Esophagus muscularis mucosa (tissue), 4 donors: ENCODE measurements around the gene TRAPPC10. TPM values are rescaled to one million over a fixed set of nuclear protein-coding genes. Genes with fewer than 3 reads are reported as not detected.

Experiments
- DNase-seq: peaks from one replicate; pipeline ENCODE4 v3.0.0-alpha.2; 2017; ENCODE audit errors: extremely low spot score
- H3K27ac ChIP-seq, 4 donors: fragments of 200-600 bp; sonication (generic); replicated peaks in 1 of 4; 1 replicate in 3 of 4; 2 replicates in 1 of 4; pipeline ENCODE4 v1.5.1; 2016 to 2019; ENCODE audit warnings: mild to moderate bottlenecking in 1 of 4
- H3K27me3 ChIP-seq, 4 donors: fragments of 200-600 bp; sonication (generic); one replicate each; pipeline versions ENCODE4 v1.5.1 to v1.6.0; 2016 to 2019
- H3K36me3 ChIP-seq, 4 donors: fragments of 200-600 bp; sonication (generic); one replicate each; pipeline ENCODE4 v1.5.1; 2016 to 2019
- H3K4me1 ChIP-seq, 4 donors: fragments of 200-600 bp; sonication (generic); one replicate each; pipeline ENCODE4 v1.5.1; 2016 to 2019
- H3K4me3 ChIP-seq, 4 donors: fragments of 200-600 bp; sonication (generic); 1 replicate in 2 of 4; 2 replicates in 2 of 4; pipeline ENCODE4 v1.5.1; 2016 to 2019; ENCODE audit warnings: mild to moderate bottlenecking in 4 of 4, moderate library complexity in 1 of 4
- H3K9me3 ChIP-seq, 4 donors: fragments of 200-600 bp; sonication (generic); 1 replicate in 3 of 4; 2 replicates in 1 of 4; pipeline ENCODE4 v1.5.1; 2016 to 2019
- EP300 ChIP-seq: sonication (generic); formaldehyde crosslinking; IDR thresholded peaks from one replicate; pipeline ENCODE4 v1.6.1; 2017; ENCODE audit warnings: antibody characterized with exemption
- POLR2A ChIP-seq: fragments of 450-650 bp; IDR thresholded peaks from one replicate; pipeline ENCODE4 v1.6.1; 2017; ENCODE audit warnings: antibody characterized with exemption, moderate library complexity, mild to moderate bottlenecking, low read depth
- POLR2AphosphoS5 ChIP-seq, 2 donors: sonication (generic); formaldehyde crosslinking; IDR thresholded peaks; one replicate each; pipeline ENCODE4 v1.6.1; 2017; ENCODE audit warnings: antibody characterized with exemption in 2 of 2
- WGBS: methylation state at CpG from one replicate; pipeline ENCODE4 v1.1.5; 2018; 5-methylcytosine and 5-hydroxymethylcytosine counted together
- intact Hi-C: fragments of 100-400 bp; cut with DNase I; formaldehyde crosslinking; loops from one replicate; pipeline ENCODE4 v1.15.1; 2023
- total RNA-seq, 4 donors: library from RNA; depleted of rRNA; stranded (reverse); fragments of >200 nt; gene quantifications; one replicate each; pipeline versions ENCODE4 v1.1.0 to v1.2.1, GENCODE V29; 2016
- TF ChIP-seq, protein P1 (sequence below), 3 experiments: fragments of 200-600 bp in 2 of 3; fragments of 450-650 bp in 1 of 3; sonication (generic) in 2 of 3; IDR thresholded peaks; one replicate each; pipeline ENCODE4 v1.5.1; 2017 to 2019; ENCODE audit warnings: antibody characterized with exemption in 3 of 3, mild to moderate bottlenecking in 2 of 3, moderate library complexity in 1 of 3

TRAPPC10 gene
- total RNA-seq, 4 donors from 2014 or later = 14.5 to 35.2 (median 20.5) TPM

DNA sequence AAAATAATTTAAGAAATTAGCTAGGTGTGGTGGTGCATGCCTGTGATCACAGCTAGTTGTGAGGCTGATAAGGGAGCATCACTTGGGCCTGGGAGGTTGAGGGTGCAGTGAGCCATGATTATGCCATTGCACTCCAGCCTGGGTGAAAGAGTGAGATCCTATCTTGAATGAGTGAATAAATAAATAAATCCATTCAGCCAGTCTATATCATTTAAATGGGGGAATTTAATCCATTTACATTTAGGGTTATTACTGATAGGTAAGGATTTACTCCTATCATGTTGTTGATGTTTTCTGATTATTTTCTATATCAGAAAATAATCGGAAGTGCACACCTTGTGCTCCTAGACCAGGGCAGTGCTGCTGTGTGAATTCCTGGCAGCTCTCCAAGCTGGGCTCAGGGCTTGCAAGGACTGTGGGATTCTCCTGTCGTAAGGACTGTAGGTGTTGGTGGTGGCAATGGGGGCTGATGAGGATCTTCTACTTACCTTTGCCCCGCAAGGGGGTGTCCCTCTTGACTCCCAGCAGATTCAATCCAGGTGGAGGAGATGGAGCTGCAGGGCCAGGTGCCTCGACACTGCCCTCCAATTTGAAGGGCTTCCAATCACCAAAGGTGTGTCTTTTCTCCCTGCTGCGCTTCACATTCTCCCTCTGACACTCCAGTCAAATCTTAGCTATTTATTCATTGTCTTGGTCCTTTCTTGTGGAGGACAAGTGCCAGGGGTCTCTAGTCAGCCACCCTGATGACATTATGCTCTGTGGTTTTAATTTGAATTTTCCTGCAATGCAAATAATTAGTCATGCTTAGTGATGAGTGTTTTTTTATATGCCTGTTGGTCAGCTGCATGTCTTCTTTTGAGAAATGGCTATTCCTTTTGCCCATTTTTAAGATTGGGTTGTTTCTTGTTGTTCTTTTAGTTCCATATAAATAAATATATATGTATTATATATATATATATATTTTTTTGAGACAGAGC, 14.1 kb upstream of the TRAPPC10 start:
- intact Hi-C loops = no loop called here
- TF ChIP-seq POLR2AphosphoS5 (IDR thresholded peaks at IDR 0.05) (no peak), POLR2A (no peak), EP300 (no peak)
- TF ChIP-seq, protein P1, sequence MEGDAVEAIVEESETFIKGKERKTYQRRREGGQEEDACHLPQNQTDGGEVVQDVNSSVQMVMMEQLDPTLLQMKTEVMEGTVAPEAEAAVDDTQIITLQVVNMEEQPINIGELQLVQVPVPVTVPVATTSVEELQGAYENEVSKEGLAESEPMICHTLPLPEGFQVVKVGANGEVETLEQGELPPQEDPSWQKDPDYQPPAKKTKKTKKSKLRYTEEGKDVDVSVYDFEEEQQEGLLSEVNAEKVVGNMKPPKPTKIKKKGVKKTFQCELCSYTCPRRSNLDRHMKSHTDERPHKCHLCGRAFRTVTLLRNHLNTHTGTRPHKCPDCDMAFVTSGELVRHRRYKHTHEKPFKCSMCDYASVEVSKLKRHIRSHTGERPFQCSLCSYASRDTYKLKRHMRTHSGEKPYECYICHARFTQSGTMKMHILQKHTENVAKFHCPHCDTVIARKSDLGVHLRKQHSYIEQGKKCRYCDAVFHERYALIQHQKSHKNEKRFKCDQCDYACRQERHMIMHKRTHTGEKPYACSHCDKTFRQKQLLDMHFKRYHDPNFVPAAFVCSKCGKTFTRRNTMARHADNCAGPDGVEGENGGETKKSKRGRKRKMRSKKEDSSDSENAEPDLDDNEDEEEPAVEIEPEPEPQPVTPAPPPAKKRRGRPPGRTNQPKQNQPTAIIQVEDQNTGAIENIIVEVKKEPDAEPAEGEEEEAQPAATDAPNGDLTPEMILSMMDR (IDR thresholded peaks at IDR 0.05) = no peak
- Histone ChIP-seq H3K27me3 (peaks cover 0 to 26% (median 0%) of the 10 kb centered on the region in 4 donors), H3K9me3 (no peaks in the 10 kb centered on the region), H3K4me1 (no peaks in the 10 kb centered on the region), H3K27ac (no peak overlapping the region), H3K36me3 (no peaks in the 10 kb centered on the region), H3K4me3 (no peak overlapping the region)
- WGBS = 81% methylated on average over 5 of the region's 5 CpGs
- DNase-seq = no peak

DNA sequence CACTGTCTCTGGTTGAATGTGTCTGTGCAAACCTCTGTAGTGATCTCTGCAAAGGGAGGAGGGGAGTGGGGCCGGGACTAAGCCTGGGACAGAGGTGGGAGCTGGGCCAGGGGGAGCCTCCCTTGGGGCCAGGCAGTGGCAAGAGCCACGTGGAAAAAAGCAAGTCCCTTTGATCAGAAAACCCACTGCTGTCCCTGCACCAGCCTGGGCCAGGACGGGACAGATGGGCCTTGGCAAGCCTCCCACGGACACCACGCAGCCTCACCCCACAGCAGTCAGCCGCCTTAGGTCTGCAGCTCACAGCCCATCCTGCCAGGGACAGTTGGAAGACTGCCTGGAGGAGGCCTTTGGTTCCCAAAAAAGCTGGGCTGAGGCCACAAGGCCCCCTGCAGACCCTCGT, 11.7 kb upstream of the TRAPPC10 start:
- Histone ChIP-seq H3K36me3 (no peaks in the 10 kb centered on the region), H3K27me3 (peaks cover 0 to 11% (median 0%) of the 10 kb centered on the region in 4 donors), H3K9me3 (no peaks in the 10 kb centered on the region), H3K4me3 (no peak overlapping the region), H3K4me1 (no peaks in the 10 kb centered on the region), H3K27ac (no peak overlapping the region)
- no peak for DNase-seq
- intact Hi-C loops = no loop called here
- TF ChIP-seq, protein P1 (IDR thresholded peaks at IDR 0.05) = no peak
- TF ChIP-seq POLR2A = no peak
- no peak for TF ChIP-seq POLR2AphosphoS5 (IDR thresholded peaks at IDR 0.05)
- no peak for TF ChIP-seq EP300
- 42% methylated on average over 6 of the region's 7 CpGs for WGBS

DNA sequence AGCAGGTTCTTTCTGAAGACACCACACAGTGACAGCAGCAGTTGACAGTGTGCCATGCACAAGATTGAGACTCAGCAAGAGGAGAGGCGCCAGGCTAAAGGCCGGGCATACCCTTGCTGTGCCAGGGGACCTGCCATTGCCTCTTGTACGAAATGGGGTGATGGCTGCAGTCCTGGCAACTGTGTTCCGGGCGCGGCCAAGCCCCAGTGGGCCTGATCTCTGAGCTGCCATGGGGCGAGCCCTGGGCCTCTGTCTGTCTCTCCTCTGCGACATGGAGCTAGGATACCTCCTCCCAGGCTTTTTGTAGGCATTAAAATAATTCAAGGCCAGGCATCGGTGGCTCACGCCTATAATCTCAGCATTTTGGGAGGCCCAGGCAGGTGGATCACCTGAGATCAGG, 9.6 kb upstream of the TRAPPC10 start:
- TF ChIP-seq, protein P1 (IDR thresholded peaks at IDR 0.05) = no peak
- no peak for TF ChIP-seq POLR2A
- TF ChIP-seq POLR2AphosphoS5 (IDR thresholded peaks at IDR 0.05) = no peak
- no peak for TF ChIP-seq EP300
- Histone ChIP-seq H3K4me1 (peaks cover 0 to 13% (median 5%) of the 10 kb centered on the region in 4 donors), H3K4me3 (no peak overlapping the region), H3K9me3 (no peaks in the 10 kb centered on the region), H3K27ac (no peak overlapping the region), H3K27me3 (peaks cover 0 to 11% (median 0%) of the 10 kb centered on the region in 4 donors), H3K36me3 (no peaks in the 10 kb centered on the region)
- 92% methylated on average over 9 of the region's 10 CpGs for WGBS
- intact Hi-C loops = no loop called here
- no peak for DNase-seq

DNA sequence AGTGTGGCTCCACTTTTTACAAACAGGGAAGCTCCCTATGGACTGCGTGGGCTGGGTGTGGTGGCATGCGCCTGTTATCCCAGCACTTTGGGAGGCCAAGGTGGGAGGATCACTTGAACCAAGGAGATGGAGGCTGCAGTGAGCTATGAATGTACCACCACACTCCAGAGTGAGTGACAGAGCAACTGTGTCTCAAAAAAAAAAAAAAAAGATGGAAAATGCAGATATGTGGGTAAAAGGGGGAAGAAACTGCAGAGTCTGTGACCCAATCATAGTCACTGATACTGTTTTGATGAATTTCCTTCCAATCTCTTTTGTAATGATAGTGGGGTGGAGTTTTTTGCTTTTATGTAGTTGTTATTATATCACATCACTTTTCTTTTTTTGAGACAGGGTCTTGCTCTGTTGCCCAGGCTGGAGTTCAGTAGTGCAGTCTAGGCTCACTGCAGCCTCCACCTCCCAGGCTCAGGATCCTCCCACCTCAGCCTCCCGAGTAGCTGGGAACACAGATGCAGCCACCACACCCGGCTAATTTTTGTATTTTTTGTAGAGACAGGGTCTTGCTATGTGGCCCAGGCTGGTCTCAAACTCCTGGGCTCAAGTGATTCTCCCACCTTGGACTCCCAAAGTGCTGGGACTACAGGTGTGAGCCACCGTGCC, 8.7 kb upstream of the TRAPPC10 start:
- no peak overlapping the region for H3K27ac ChIP-seq
- H3K36me3 ChIP-seq = no peaks in the 10 kb centered on the region
- H3K27me3 ChIP-seq = peaks cover 0 to 11% (median 0%) of the 10 kb centered on the region in 4 donors
- H3K4me3 ChIP-seq = no peak overlapping the region
- DNase-seq = no peak
- WGBS = 93% methylated on average over 5 of the region's 5 CpGs
- intact Hi-C loops = no loop called here
- no peaks in the 10 kb centered on the region for H3K9me3 ChIP-seq
- peaks cover 0 to 13% (median 5%) of the 10 kb centered on the region in 4 donors for H3K4me1 ChIP-seq
- TF ChIP-seq, protein P1 (IDR thresholded peaks at IDR 0.05) = no peak
- no peak for TF ChIP-seq POLR2A
- TF ChIP-seq EP300 = no peak
- no peak for TF ChIP-seq POLR2AphosphoS5 (IDR thresholded peaks at IDR 0.05)
